ENCODE results near the gene ZMIZ1. TPM values are rescaled to one million over a fixed set of nuclear protein-coding genes. Genes with fewer than 3 reads are reported as not detected.

The ZMIZ1 gene
- total RNA-seq, 1 donor from 2014 or later, result 84.7 TPM

GRCh38 chr10:79346388-79347225 lies 277.8 kb downstream of the ZMIZ1 start:
- peaks cover 20% of the 10 kb centered on the region for H3K4me1 ChIP-seq
- no peak overlapping the region for H3K27ac ChIP-seq
- H3K27me3 ChIP-seq, result no peaks in the 10 kb centered on the region
- DNase-seq (peak; percentile 60), ATAC-seq (no peak)
- peaks cover 26% of the 10 kb centered on the region for H3K36me3 ChIP-seq
- H3K9me3 ChIP-seq, result no peaks in the 10 kb centered on the region
- TF ChIP-seq, protein P1, sequence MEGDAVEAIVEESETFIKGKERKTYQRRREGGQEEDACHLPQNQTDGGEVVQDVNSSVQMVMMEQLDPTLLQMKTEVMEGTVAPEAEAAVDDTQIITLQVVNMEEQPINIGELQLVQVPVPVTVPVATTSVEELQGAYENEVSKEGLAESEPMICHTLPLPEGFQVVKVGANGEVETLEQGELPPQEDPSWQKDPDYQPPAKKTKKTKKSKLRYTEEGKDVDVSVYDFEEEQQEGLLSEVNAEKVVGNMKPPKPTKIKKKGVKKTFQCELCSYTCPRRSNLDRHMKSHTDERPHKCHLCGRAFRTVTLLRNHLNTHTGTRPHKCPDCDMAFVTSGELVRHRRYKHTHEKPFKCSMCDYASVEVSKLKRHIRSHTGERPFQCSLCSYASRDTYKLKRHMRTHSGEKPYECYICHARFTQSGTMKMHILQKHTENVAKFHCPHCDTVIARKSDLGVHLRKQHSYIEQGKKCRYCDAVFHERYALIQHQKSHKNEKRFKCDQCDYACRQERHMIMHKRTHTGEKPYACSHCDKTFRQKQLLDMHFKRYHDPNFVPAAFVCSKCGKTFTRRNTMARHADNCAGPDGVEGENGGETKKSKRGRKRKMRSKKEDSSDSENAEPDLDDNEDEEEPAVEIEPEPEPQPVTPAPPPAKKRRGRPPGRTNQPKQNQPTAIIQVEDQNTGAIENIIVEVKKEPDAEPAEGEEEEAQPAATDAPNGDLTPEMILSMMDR (IDR thresholded peaks at IDR 0.05), result no peak
- no peak overlapping the region for H3K4me3 ChIP-seq
- intact Hi-C loops (cut with DNase I), result no loop called here

- Histone ChIP-seq H3K27me3 (no peaks in the 10 kb centered on the region), H3K4me3 (peak within 1 kb of the TSS; percentile 90), H3K27ac (peak within 1 kb of the TSS; percentile 90), H3K36me3 (peaks cover 34% of the 10 kb centered on the region), H3K4me1 (peaks cover 20% of the 10 kb centered on the region), H3K9me3 (no peaks in the 10 kb centered on the region)
- TF ChIP-seq, protein P1 (IDR thresholded peaks at IDR 0.05), result peak; percentile 99
- ATAC-seq (peak; percentile 95), DNase-seq (peak; percentile 97)
- intact Hi-C loops (cut with DNase I), result no loop called here
Observed at GRCh38 chr10:79347226-79347893, 278.6 kb downstream of the ZMIZ1 start, which contains the start of gene PPIF. TSS of gene PPIF (plus strand) at chr10:79347469. CDS start at chr10:79347549, 80 bp downstream.

- DNase-seq (peak; percentile 89), ATAC-seq (peak; percentile 71)
- H3K36me3 ChIP-seq, result peaks cover 41% of the 10 kb centered on the region
- H3K4me1 ChIP-seq, result peaks cover 20% of the 10 kb centered on the region
- intact Hi-C loops (cut with DNase I), result no loop called here
- peak overlapping the region; percentile 90 for H3K4me3 ChIP-seq
- TF ChIP-seq, protein P1 (IDR thresholded peaks at IDR 0.05), result no peak
- H3K27ac ChIP-seq, result peak overlapping the region; percentile 90
- H3K9me3 ChIP-seq, result no peaks in the 10 kb centered on the region
- H3K27me3 ChIP-seq, result no peaks in the 10 kb centered on the region
Observed at GRCh38 chr10:79347894-79348639, 279.3 kb downstream of the ZMIZ1 start.

DNA sequence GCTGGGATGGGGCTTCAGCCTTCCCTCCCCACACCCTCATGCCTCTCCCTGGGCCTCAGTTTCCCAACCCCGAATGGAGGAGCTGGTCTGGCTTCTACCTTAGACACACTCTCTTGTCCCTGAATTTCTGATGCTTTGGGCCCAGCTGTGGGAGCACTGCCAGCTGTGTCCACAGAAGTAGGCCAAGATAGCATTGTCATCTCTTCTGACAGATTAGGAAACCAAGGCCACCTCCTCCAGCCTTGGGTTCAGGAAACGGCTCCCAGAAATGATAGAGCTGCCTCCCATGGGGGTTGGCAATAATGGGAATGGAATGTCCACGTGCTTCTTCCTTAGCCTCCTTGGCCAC lies 279.8 kb downstream of the ZMIZ1 start:
- H3K27me3 ChIP-seq, result no peaks in the 10 kb centered on the region
- H3K4me1 ChIP-seq, result peaks cover 20% of the 10 kb centered on the region
- peak overlapping the region; percentile 90 for H3K4me3 ChIP-seq
- intact Hi-C loops (cut with DNase I), result no loop called here
- peak overlapping the region; percentile 90 for H3K27ac ChIP-seq
- TF ChIP-seq, protein P1 (IDR thresholded peaks at IDR 0.05), result no peak
- DNase-seq, result peak; percentile 46
- H3K36me3 ChIP-seq, result peaks cover 47% of the 10 kb centered on the region
- no peak for ATAC-seq
- H3K9me3 ChIP-seq, result no peaks in the 10 kb centered on the region

GRCh38 chr10:79349072-79349491 lies 280.3 kb downstream of the ZMIZ1 start:
- intact Hi-C loops (cut with DNase I), result no loop called here
- H3K4me1 ChIP-seq, result peaks cover 20% of the 10 kb centered on the region
- peak overlapping the region; percentile 90 for H3K27ac ChIP-seq
- H3K9me3 ChIP-seq, result no peaks in the 10 kb centered on the region
- DNase-seq (peak; percentile 58), ATAC-seq (no peak)
- TF ChIP-seq, protein P1 (IDR thresholded peaks at IDR 0.05), result no peak
- peak overlapping the region; percentile 90 for H3K4me3 ChIP-seq
- H3K36me3 ChIP-seq, result peaks cover 51% of the 10 kb centered on the region
- H3K27me3 ChIP-seq, result no peaks in the 10 kb centered on the region
